Heart left ventricle (tissue), 16 donors: ENCODE data around the gene DEPDC1B. TPM values are rescaled to one million over a fixed set of nuclear protein-coding genes. Genes with fewer than 3 reads are reported as not detected.

Experiments used
- ATAC-seq, 4 donors: fragments of 200-7000 bp; cut with Tn5 transposase; one replicate each; pipeline ENCODE4 v1.9.1; 2020 to 2022; ENCODE audit warnings: moderate library complexity in 4 of 4, mild to moderate bottlenecking in 3 of 4, moderate number of reproducible peaks in 1 of 4
- DNase-seq, 5 donors: peaks; one replicate each; pipeline ENCODE4 v3.0.0-alpha.2; 2020
- H3K27ac ChIP-seq, 12 donors: fragments of 200-600 bp; sonication (generic) in 4 of 12; one replicate each; pipeline versions ENCODE4 v1.5.0 to v1.8.0; 2016 to 2022; ENCODE audit warnings: mild to moderate bottlenecking in 2 of 12
- H3K27me3 ChIP-seq, 9 donors: fragments of 200-600 bp; sonication (generic) in 2 of 9; one replicate each; pipeline versions ENCODE4 v1.5.1 to v1.8.0; 2016 to 2022; ENCODE audit warnings: mild to moderate bottlenecking in 3 of 9
- H3K36me3 ChIP-seq, 9 donors: fragments of 200-600 bp; sonication (generic) in 2 of 9; one replicate each; pipeline versions ENCODE4 v1.5.0 to v1.8.0; 2018 to 2022; ENCODE audit warnings: mild to moderate bottlenecking in 2 of 9
- H3K4me1 ChIP-seq, 12 donors: fragments of 200-600 bp; sonication (generic) in 4 of 12; one replicate each; pipeline versions ENCODE4 v1.5.0 to v1.8.0; 2016 to 2022; ENCODE audit warnings: mild to moderate bottlenecking in 3 of 12
- H3K4me3 ChIP-seq, 12 donors: fragments of 200-600 bp; sonication (generic) in 4 of 12; one replicate each; pipeline versions ENCODE4 v1.5.0 to v1.8.0; 2017 to 2022; ENCODE audit warnings: mild to moderate bottlenecking in 9 of 12, moderate library complexity in 4 of 12
- H3K9me3 ChIP-seq, 12 donors: fragments of 200-600 bp; sonication (generic) in 4 of 12; one replicate each; pipeline versions ENCODE4 v1.5.0 to v1.8.0; 2016 to 2022; ENCODE audit warnings: mild to moderate bottlenecking in 1 of 12
- CTCF ChIP-seq, 12 donors: fragments of 200-600 bp; sonication (generic) in 4 of 12; IDR thresholded peaks; one replicate each; pipeline versions ENCODE4 v1.5.0 to v1.8.0; 2018 to 2022; ENCODE audit warnings: antibody characterized with exemption in 12 of 12, mild to moderate bottlenecking in 5 of 12
- POLR2A ChIP-seq, 2 donors: fragments of 450-650 bp; IDR thresholded peaks; one replicate each; pipeline ENCODE4 v1.6.1; 2017; ENCODE audit warnings: antibody characterized with exemption in 2 of 2, mild to moderate bottlenecking in 2 of 2, moderate library complexity in 2 of 2
- WGBS, 4 donors: extraction: QIAGEN DNeasy Blood & Tissue Kit in 2 of 4; methylation state at CpG; one replicate each; pipeline versions ENCODE4 v1.1.5 to v1.1.7; 2013 to 2018; 5-methylcytosine and 5-hydroxymethylcytosine counted together
- intact Hi-C, 10 donors: fragments of 100-400 bp; cut with DNase I; formaldehyde crosslinking; loops; one replicate each; pipeline versions ENCODE4 v1.11.1 to v1.14.2; 2022
- polyA plus RNA-seq, 2 donors: library from polyadenylated mRNA; stranded (reverse); fragments of 200-250 nt; gene quantifications; one replicate each; pipeline ENCODE4 v1.2.3, GENCODE V29; 2013
- total RNA-seq, 9 donors: library from RNA; depleted of rRNA in 2 of 9; stranded (reverse); fragments of >200 nt in 2 of 9; fragmentation: NEBNext Ultra II Directional in 3 of 9; extraction: Animal tissue kit (Norgen Biotek cat#: 25700) in 3 of 9; gene quantifications; one replicate each; pipeline versions ENCODE4 v1.1.0 to v1.2.4, GENCODE V29; 2016 to 2023
- donor health status: ischemic (EF 13 %, LVEDD 7.1; RV severe dilation, severe dysfunction).
- donor health status: healthy with polysubstance abuse.
- donor health status: DM: no; HTN: yes; CAD: no.
- donor health status: DM: no; HTN: no; CAD: no.
- donor health status: ischemic (EF 25% LVEDD 6.9; RV normal size, moderate dysfunction).
- donor health status: ischemic (EF 25% LVEDD 5.7; RV mildly dilated, moderate dysfunction).
- donor health status: healthy.
- donor health status: DM: yes; HTN: yes; CAD: no.
- donor health status: ischemic (EF 35%, LVEDD 5.7; RV mildly dilated, moderate dysfunction).
- donor health status: nonischemic (EF 11% LVEDD 7.7; RV severe dilation, severe dysfunction).
- donor health status: DM: yes; HTN: yes; CAD: no.
- donor health status: PGD.
- donor health status: ischemic (EF 29% LVEDD 5.4; RV normal size, mild dysfunction).
- donor health status: nonischemic (EF 23%, LVEDD 6.1; RV moderate dilation, normal function).

The DEPDC1B gene
- total and polyA plus RNA-seq, 11 donors: 0.10 to 3.1 (median 0.31) TPM; not detected in 5

GRCh38 chr5:60701321-60701968 is 1.5 kb upstream of the DEPDC1B start:
- no peak overlapping the region for H3K4me3 ChIP-seq

GRCh38 chr5:60700416-60700757 is 421 bp upstream of the DEPDC1B start:
- WGBS, 4 donors: 0 to 1% (median 1%) methylated on average over 14 to 16 of the region's 16 CpGs
- no peaks in the 10 kb centered on the region for H3K9me3 ChIP-seq
- peaks cover 0 to 21% (median 6%) of the 10 kb centered on the region in 12 donors for H3K4me1 ChIP-seq
- H3K4me3 ChIP-seq: peak overlapping the region; percentile 49 to 90 (median 75)
- peak overlapping the region in 8 of 12 donors; percentile 1 to 79 (median 45) for H3K27ac ChIP-seq
- H3K27me3 ChIP-seq: no peaks in the 10 kb centered on the region
- no peaks in the 10 kb centered on the region for H3K36me3 ChIP-seq
- TF ChIP-seq POLR2A (IDR thresholded peaks at IDR 0.05) (no peak), CTCF (IDR thresholded peaks at IDR 0.05) (no peak)
- peak in 3 of 4 donors; percentile 55 to 72 (median 66) for ATAC-seq
- intact Hi-C loops: no loop called here
- peak in 1 of 5 donors; percentile 19 for DNase-seq

More at GRCh38 chr5:60701321-60701968, 1.5 kb upstream of the DEPDC1B start:
- Histone ChIP-seq H3K27ac (no peak overlapping the region), H3K27me3 (no peaks in the 10 kb centered on the region), H3K9me3 (no peaks in the 10 kb centered on the region), H3K36me3 (no peaks in the 10 kb centered on the region), H3K4me1 (peaks cover 0 to 21% (median 6%) of the 10 kb centered on the region in 12 donors)
- WGBS, 4 donors: 56 to 64% (median 57%) methylated on average over 8 of the region's 8 CpGs
- ATAC-seq: no peak
- intact Hi-C loops: no loop called here
- no peak for DNase-seq
- TF ChIP-seq POLR2A (IDR thresholded peaks at IDR 0.05) (no peak), CTCF (IDR thresholded peaks at IDR 0.05) (no peak)

DNA sequence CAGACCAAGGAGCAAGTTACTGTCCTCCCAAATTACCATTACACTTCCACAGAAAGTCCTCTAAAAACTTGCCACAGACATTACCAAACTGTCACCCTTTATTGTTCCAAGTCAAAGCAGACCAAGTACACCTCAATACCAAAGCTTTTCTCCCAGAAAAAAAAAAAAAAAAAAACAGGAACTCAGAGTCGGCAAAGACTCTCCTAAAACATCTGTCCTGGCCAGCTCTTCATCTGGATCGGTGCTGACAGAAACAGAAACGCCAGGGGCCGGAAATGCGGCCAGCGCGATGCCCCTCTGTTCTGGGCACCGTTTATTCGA is 718 bp downstream of the DEPDC1B start:
- ATAC-seq: no peak
- peak overlapping the region in 11 of 12 donors; percentile 49 to 90 (median 73) for H3K4me3 ChIP-seq
- H3K9me3 ChIP-seq: no peaks in the 10 kb centered on the region
- DNase-seq: no peak
- intact Hi-C loops: no loop called here
- no peaks in the 10 kb centered on the region for H3K27me3 ChIP-seq
- H3K4me1 ChIP-seq: peaks cover 0 to 21% (median 6%) of the 10 kb centered on the region in 12 donors
- H3K27ac ChIP-seq: peak overlapping the region in 1 of 12 donors; percentile 71
- 0 to 4% (median 1%) methylated on average over 9 of the region's 9 CpGs for WGBS, 4 donors
- TF ChIP-seq CTCF (IDR thresholded peaks at IDR 0.05) (no peak), POLR2A (IDR thresholded peaks at IDR 0.05) (no peak)
- no peaks in the 10 kb centered on the region for H3K36me3 ChIP-seq

DNA sequence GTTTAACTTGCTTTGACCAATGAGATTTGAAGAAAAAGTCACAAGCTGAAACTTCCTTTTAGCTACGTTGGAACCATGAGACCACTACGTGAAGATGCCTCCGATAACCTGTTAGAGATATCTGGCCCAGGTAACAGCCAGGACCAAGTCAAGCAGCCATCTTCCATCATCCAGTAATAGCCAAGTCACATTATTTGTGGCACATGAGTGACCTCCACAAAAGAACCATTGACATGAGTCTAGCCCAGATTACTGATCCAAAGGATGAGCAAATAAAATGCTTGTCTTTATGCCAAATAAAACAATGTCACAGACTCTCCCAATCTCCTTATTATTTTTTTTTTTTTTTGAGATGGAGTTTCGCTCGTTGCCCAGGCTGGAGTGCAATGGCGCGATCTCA is 1.6 kb downstream of the DEPDC1B start:
- Histone ChIP-seq H3K4me1 (peaks cover 0 to 21% (median 6%) of the 10 kb centered on the region in 12 donors), H3K27me3 (no peaks in the 10 kb centered on the region), H3K36me3 (no peaks in the 10 kb centered on the region), H3K9me3 (no peaks in the 10 kb centered on the region), H3K27ac (no peak overlapping the region), H3K4me3 (no peak overlapping the region)
- intact Hi-C loops: no loop called here
- ATAC-seq: no peak
- TF ChIP-seq POLR2A (IDR thresholded peaks at IDR 0.05) (no peak), CTCF (IDR thresholded peaks at IDR 0.05) (no peak)
- DNase-seq: no peak
- WGBS, 4 donors: 90 to 94% (median 94%) methylated on average over 7 of the region's 7 CpGs
